HEK293 (cell line): ENCODE measurements around the gene SPOCK1.

Experiments
- CTCF ChIA-PET: fragments of 350-600 bp; formaldehyde crosslinking; extraction: SDS; loops from one replicate; lab custom pipeline; 2021; ENCODE audit warnings: antibody characterized with exemption; lab: Yijun Ruan, JAX
- POLR2A ChIA-PET: fragments of 300-600 bp; formaldehyde crosslinking; extraction: SDS; loops from one replicate; lab custom pipeline; 2020; ENCODE audit warnings: antibody characterized with exemption, inconsistent platforms; lab: Yijun Ruan, JAX
- H3K27ac ChIP-seq: fragments of 200-500 bp; sonication (Bioruptor generic); 2 replicates; pipeline ENCODE4 v1.5.1; 2014; ENCODE audit warnings: low read depth, low read length, control low read depth, inconsistent platforms; ENCODE audit errors: extremely low read depth
- H3K36me3 ChIP-seq, 2 experiments: fragments of 200-500 bp in 1 of 2; sonication (Bioruptor generic) in 1 of 2; 1 replicate in 1 of 2; 2 replicates in 1 of 2; pipeline ENCODE4 v1.5.1; 2014 to 2017; ENCODE audit warnings: inconsistent platforms in 2 of 2, low read length in 2 of 2; ENCODE audit not compliant: control insufficient read depth in 2 of 2, insufficient read depth in 1 of 2
- H3K4me1 ChIP-seq: fragments of 200-500 bp; sonication (Bioruptor generic); 2 replicates; pipeline ENCODE4 v1.5.1; 2014; ENCODE audit warnings: mild to moderate bottlenecking, low read length, inconsistent platforms; ENCODE audit not compliant: control insufficient read depth, insufficient read depth
- H3K4me3 ChIP-seq: 2 replicates; pipeline ENCODE4 v1.5.1; 2011; ENCODE audit warnings: low read depth, mild to moderate bottlenecking, control low read depth, low read length, moderate library complexity
- H3K9me3 ChIP-seq: fragments of 200-500 bp; sonication (Bioruptor generic); 2 replicates; pipeline ENCODE4 v1.5.1; 2014; ENCODE audit warnings: low read depth, low read length, inconsistent platforms; ENCODE audit not compliant: control insufficient read depth, insufficient read depth
- GLIS1 ChIP-seq: fragments of 450-650 bp; formaldehyde crosslinking; IDR thresholded peaks from 2 replicates; pipeline ENCODE4 v1.5.1; 2016; ENCODE audit warnings: missing biosample characterization, missing genetic modification characterization
- HOXC10 ChIP-seq: sonication (generic); formaldehyde crosslinking; IDR thresholded peaks from 2 replicates; pipeline ENCODE4 v1.8.1; 2023; ENCODE audit warnings: mild to moderate bottlenecking, missing genetic modification reagents
- KLF10 ChIP-seq: fragments of 450-650 bp; IDR thresholded peaks from 2 replicates; pipeline ENCODE4 v1.5.1; 2018; ENCODE audit warnings: missing biosample characterization, mild to moderate bottlenecking, missing genetic modification characterization
- MYNN ChIP-seq: fragments of 450-650 bp; formaldehyde crosslinking; IDR thresholded peaks from 2 replicates; pipeline ENCODE4 v1.5.1; 2016; ENCODE audit warnings: missing biosample characterization, missing genetic modification characterization, borderline replicate concordance
- PBX3 ChIP-seq: sonication (generic); formaldehyde crosslinking; IDR thresholded peaks from 2 replicates; pipeline ENCODE4 v1.8.1; 2022; ENCODE audit warnings: mild to moderate bottlenecking, moderate library complexity, missing genetic modification reagents
- TRIM28 ChIP-seq: IDR thresholded peaks from 2 replicates; pipeline ENCODE4 v1.6.1; 2011; ENCODE audit warnings: low read length, control low read depth, borderline replicate concordance
- ZBTB21 ChIP-seq: fragments of 450-650 bp; formaldehyde crosslinking; IDR thresholded peaks from 2 replicates; pipeline ENCODE4 v1.5.1; 2017; ENCODE audit warnings: missing biosample characterization, missing genetic modification characterization
- ZBTB49 ChIP-seq: fragments of 450-650 bp; formaldehyde crosslinking; IDR thresholded peaks from 2 replicates; pipeline ENCODE4 v1.5.1; 2016; ENCODE audit warnings: missing biosample characterization, missing genetic modification characterization, low read depth
- ZBTB7A ChIP-seq: fragments of 450-650 bp; formaldehyde crosslinking; IDR thresholded peaks from 2 replicates; pipeline ENCODE4 v1.5.1; 2016; ENCODE audit warnings: low read depth, missing biosample characterization, missing genetic modification characterization
- ZNF10 ChIP-seq: fragments of 450-650 bp; formaldehyde crosslinking; IDR thresholded peaks from 2 replicates; pipeline ENCODE4 v1.5.1; 2017; ENCODE audit warnings: missing biosample characterization, missing genetic modification characterization
- ZNF266 ChIP-seq: fragments of 450-650 bp; formaldehyde crosslinking; IDR thresholded peaks from 2 replicates; pipeline ENCODE4 v1.5.1; 2016; ENCODE audit warnings: missing biosample characterization, missing genetic modification characterization, low read depth
- ZNF341 ChIP-seq: fragments of 450-650 bp; formaldehyde crosslinking; IDR thresholded peaks from 2 replicates; pipeline ENCODE4; 2016; ENCODE audit warnings: low read depth, missing biosample characterization, missing genetic modification characterization
- ZNF37A ChIP-seq: fragments of 450-650 bp; IDR thresholded peaks from 2 replicates; pipeline ENCODE4 v1.5.1; 2018; ENCODE audit warnings: missing biosample characterization, missing genetic modification characterization
- ZNF426 ChIP-seq: fragments of 450-650 bp; formaldehyde crosslinking; IDR thresholded peaks from 2 replicates; pipeline ENCODE4 v1.5.1; 2017; ENCODE audit warnings: missing biosample characterization, missing genetic modification characterization, mild to moderate bottlenecking, inconsistent platforms, moderate library complexity
- ZNF692 ChIP-seq: fragments of 450-650 bp; formaldehyde crosslinking; IDR thresholded peaks from 2 replicates; pipeline ENCODE4 v1.5.1; 2016; ENCODE audit warnings: missing biosample characterization, missing genetic modification characterization
- ZNF776 ChIP-seq: fragments of 450-650 bp; formaldehyde crosslinking; IDR thresholded peaks from 2 replicates; pipeline ENCODE4 v1.5.0; 2017; ENCODE audit warnings: missing biosample characterization, missing genetic modification characterization, borderline replicate concordance
- TF ChIP-seq, protein P1 (sequence below): fragments of 450-650 bp; formaldehyde crosslinking; IDR thresholded peaks from 2 replicates; pipeline ENCODE4 v1.5.1; 2016; ENCODE audit warnings: missing biosample characterization, missing genetic modification characterization
- TF ChIP-seq, protein P2 (sequence below): fragments of 450-650 bp; formaldehyde crosslinking; IDR thresholded peaks from 2 replicates; pipeline ENCODE4 v1.5.1; 2016; ENCODE audit warnings: missing biosample characterization, missing genetic modification characterization, borderline replicate concordance

The SPOCK1 gene

DNA sequence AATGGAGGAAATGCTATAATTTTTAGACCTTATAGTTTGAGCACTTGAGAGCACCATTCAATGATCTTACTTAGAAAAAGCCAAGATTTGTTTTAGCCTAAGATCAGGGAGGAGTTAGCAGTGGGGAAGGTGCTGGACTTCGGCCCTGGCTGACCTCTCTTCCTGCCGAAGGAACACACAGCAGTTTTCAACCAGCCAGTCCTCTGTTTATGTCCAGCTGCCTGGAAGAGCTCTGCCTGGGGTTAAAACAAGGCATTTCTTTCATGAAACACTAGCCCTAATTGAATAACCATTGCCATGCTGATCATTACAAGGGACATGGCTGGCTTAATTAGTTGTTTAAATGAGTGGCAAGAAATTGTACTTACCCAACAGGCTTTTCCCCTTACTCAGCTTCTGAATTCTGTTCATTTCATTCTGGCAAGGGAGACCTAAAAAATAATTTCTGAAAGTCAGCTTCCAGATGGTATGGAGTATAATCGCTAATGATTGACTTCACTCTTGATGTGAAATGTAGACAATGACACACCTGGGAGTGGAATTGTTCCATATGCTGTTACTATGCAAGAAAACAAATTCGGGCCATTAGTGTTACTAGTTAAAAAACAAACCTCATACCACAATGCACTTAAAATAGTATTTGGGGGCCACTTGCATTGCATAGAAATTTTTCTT lies 514.2 kb downstream of the SPOCK1 start:
- no peak overlapping the region for H3K4me3 ChIP-seq
- H3K36me3 ChIP-seq, result no peaks in the 10 kb centered on the region
- TF ChIP-seq ZBTB21 (tag by site-specific recombination) (no peak), PBX3 (no peak), ZNF10 (tag by site-specific recombination) (no peak), GLIS1 (tag by site-specific recombination) (no peak), ZNF692 (tag by site-specific recombination) (no peak), ZNF341 (tag by site-specific recombination) (no peak), TRIM28 (no peak), ZNF266 (tag by site-specific recombination) (no peak), ZNF426 (tag by site-specific recombination) (no peak), ZNF37A (tag by site-specific recombination) (no peak), KLF10 (no peak), MYNN (tag by site-specific recombination) (no peak), ZBTB49 (tag by site-specific recombination) (no peak), ZBTB7A (tag by site-specific recombination) (no peak), HOXC10 (no peak), ZNF776 (tag by site-specific recombination) (no peak)
- TF ChIP-seq, protein P1, sequence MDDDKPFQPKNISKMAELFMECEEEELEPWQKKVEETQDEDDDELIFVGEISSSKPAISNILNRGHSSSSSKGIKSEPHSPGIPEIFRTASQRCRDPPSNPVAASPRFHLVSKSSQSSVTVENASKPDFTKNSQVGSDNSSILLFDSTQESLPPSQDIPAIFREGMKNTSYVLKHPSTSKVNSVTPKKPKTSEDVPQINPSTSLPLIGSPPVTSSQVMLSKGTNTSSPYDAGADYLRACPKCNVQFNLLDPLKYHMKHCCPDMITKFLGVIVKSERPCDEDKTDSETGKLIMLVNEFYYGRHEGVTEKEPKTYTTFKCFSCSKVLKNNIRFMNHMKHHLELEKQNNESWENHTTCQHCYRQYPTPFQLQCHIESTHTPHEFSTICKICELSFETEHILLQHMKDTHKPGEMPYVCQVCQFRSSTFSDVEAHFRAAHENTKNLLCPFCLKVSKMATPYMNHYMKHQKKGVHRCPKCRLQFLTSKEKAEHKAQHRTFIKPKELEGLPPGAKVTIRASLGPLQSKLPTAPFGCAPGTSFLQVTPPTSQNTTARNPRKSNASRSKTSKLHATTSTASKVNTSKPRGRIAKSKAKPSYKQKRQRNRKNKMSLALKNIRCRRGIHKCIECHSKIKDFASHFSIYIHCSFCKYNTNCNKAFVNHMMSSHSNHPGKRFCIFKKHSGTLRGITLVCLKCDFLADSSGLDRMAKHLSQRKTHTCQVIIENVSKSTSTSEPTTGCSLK, result no peak
- TF ChIP-seq, protein P2, sequence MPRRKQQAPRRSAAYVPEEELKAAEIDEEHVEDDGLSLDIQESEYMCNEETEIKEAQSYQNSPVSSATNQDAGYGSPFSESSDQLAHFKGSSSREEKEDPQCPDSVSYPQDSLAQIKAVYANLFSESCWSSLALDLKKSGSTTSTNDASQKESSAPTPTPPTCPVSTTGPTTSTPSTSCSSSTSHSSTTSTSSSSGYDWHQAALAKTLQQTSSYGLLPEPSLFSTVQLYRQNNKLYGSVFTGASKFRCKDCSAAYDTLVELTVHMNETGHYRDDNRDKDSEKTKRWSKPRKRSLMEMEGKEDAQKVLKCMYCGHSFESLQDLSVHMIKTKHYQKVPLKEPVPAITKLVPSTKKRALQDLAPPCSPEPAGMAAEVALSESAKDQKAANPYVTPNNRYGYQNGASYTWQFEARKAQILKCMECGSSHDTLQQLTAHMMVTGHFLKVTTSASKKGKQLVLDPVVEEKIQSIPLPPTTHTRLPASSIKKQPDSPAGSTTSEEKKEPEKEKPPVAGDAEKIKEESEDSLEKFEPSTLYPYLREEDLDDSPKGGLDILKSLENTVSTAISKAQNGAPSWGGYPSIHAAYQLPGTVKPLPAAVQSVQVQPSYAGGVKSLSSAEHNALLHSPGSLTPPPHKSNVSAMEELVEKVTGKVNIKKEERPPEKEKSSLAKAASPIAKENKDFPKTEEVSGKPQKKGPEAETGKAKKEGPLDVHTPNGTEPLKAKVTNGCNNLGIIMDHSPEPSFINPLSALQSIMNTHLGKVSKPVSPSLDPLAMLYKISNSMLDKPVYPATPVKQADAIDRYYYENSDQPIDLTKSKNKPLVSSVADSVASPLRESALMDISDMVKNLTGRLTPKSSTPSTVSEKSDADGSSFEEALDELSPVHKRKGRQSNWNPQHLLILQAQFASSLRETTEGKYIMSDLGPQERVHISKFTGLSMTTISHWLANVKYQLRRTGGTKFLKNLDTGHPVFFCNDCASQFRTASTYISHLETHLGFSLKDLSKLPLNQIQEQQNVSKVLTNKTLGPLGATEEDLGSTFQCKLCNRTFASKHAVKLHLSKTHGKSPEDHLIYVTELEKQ (tag by site-specific recombination), result no peak
- no peak overlapping the region for H3K27ac ChIP-seq
- CTCF ChIA-PET, result interaction anchor here (0.8 kb wide), 1 partner anchor 177 kb away, joined by 3 read pairs; no protein-coding TSS in a partner anchor
- POLR2A ChIA-PET, result no interaction called here
- H3K9me3 ChIP-seq, result no peaks in the 10 kb centered on the region
- no peaks in the 10 kb centered on the region for H3K4me1 ChIP-seq
